Measurements from ENCODE around the gene IPO11.

IPO11 gene

DNA sequence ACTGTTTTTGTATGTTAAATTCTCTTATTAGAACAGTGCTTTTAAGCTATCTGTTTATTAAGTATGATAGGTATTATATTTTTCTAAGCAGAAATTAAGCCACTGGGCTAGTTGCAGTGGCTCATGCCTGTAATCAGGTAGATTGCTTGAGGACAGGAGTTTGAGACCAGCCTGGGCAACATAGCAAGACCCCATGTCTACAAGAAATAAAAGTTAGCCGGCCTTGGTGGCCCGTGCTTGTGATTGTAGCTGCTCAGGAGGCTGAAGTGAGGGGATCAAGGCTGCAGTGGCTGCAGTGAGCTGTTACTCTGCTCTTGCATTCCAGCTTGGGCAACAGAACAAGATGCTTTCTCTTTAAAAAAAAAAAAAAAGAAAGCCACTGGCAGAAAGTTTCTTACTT lies 121.0 kb downstream of the IPO11 start:
- no peak overlapping the region for H3K4me3 ChIP-seq (ENCODE audit: low read depth, low read length)
- DNase-seq (ENCODE audit: low read depth), result no peak
- TF ChIP-seq CTCF (IDR thresholded peaks at IDR 0.05; ENCODE audit: low read depth, low read length, missing control alignments), result no peak

- no peak for TF ChIP-seq CTCF (IDR thresholded peaks at IDR 0.05; ENCODE audit: low read depth, low read length, missing control alignments)
- H3K4me3 ChIP-seq (ENCODE audit: low read depth, low read length), result no peak overlapping the region
- no peak for DNase-seq (ENCODE audit: low read depth)
These were observed 122.1 kb downstream of the IPO11 start for GRCh38 chr5:62534461-62535236.

GRCh38 chr5:62536232-62536631 lies 123.7 kb downstream of the IPO11 start:
- H3K4me3 ChIP-seq (ENCODE audit: low read depth, low read length), result no peak overlapping the region
- DNase-seq (ENCODE audit: low read depth), result no peak
- no peak for TF ChIP-seq CTCF (IDR thresholded peaks at IDR 0.05; ENCODE audit: low read depth, low read length, missing control alignments)

GRCh38 chr5:62536783-62537182 lies 124.2 kb downstream of the IPO11 start:
- no peak for DNase-seq (ENCODE audit: low read depth)
- no peak overlapping the region for H3K4me3 ChIP-seq (ENCODE audit: low read depth, low read length)
- TF ChIP-seq CTCF (IDR thresholded peaks at IDR 0.05; ENCODE audit: low read depth, low read length, missing control alignments), result no peak

- DNase-seq (ENCODE audit: low read depth), result no peak
- TF ChIP-seq CTCF (IDR thresholded peaks at IDR 0.05; ENCODE audit: low read depth, low read length, missing control alignments), result no peak
- no peak overlapping the region for H3K4me3 ChIP-seq (ENCODE audit: low read depth, low read length)
These were observed 125.7 kb downstream of the IPO11 start for GRCh38 chr5:62538017-62538942.

DNA sequence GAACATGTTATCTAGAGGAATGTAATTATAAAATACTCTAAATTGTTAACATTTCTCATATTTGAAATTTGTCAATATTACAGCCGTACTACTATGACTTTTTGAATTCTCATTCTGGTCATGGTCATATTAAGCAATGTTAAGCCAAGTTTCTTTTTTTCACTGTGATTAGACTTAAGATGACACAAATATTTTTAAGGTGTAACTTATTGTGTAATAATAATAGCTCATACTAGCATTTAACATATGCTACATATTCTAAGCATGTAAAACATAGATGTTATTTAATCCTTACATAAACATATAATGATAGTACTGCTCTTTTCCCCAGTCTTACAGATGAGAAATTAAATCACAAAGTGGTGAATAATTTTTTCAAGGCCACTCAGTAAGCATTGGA lies 130.2 kb downstream of the IPO11 start:
- no peak for DNase-seq (ENCODE audit: low read depth)
- no peak overlapping the region for H3K4me3 ChIP-seq (ENCODE audit: low read depth, low read length)
- TF ChIP-seq CTCF (IDR thresholded peaks at IDR 0.05; ENCODE audit: low read depth, low read length, missing control alignments), result no peak

Data from GM12864 (cell line).